Heart right ventricle (tissue), 16 donors: Measurements from ENCODE around the gene SLC7A9. TPM values are rescaled to one million over a fixed set of nuclear protein-coding genes. Genes with fewer than 3 reads are reported as not detected.

ENCODE experiments used
- ATAC-seq, 8 donors: fragments of 200-7000 bp; cut with Tn5 transposase; one replicate each; pipeline ENCODE4 v1.9.1; 2020; ENCODE audit warnings: mild to moderate bottlenecking in 8 of 8, moderate library complexity in 8 of 8, moderate number of reproducible peaks in 1 of 8
- DNase-seq, 2 donors: peaks; one replicate each; pipeline ENCODE4 v3.0.0-alpha.2; 2020
- H3K27ac ChIP-seq, 10 donors: fragments of 200-600 bp; sonication (generic) in 2 of 10; one replicate each; pipeline versions ENCODE4 v1.5.0 to v1.8.0; 2020 to 2022; ENCODE audit warnings: mild to moderate bottlenecking in 3 of 10
- H3K27me3 ChIP-seq, 7 donors: fragments of 200-600 bp; one replicate each; pipeline ENCODE4 v1.8.0; 2021 to 2022; ENCODE audit warnings: mild to moderate bottlenecking in 2 of 7
- H3K36me3 ChIP-seq, 9 donors: fragments of 200-600 bp; sonication (generic) in 1 of 9; one replicate each; pipeline versions ENCODE4 v1.5.0 to v1.8.0; 2020 to 2022; ENCODE audit warnings: mild to moderate bottlenecking in 2 of 9
- H3K4me1 ChIP-seq, 9 donors: fragments of 200-600 bp; sonication (generic) in 1 of 9; one replicate each; pipeline versions ENCODE4 v1.5.0 to v1.8.0; 2020 to 2022; ENCODE audit warnings: mild to moderate bottlenecking in 4 of 9
- H3K4me3 ChIP-seq, 10 donors: fragments of 200-600 bp; sonication (generic) in 2 of 10; one replicate each; pipeline versions ENCODE4 v1.5.0 to v1.8.0; 2020 to 2022; ENCODE audit warnings: mild to moderate bottlenecking in 7 of 10, moderate library complexity in 2 of 10
- H3K9me3 ChIP-seq, 11 donors: fragments of 200-600 bp in 10 of 11; sonication (generic) in 2 of 11; one replicate each; pipeline versions ENCODE4 v1.5.0 to v1.8.0; 2013 to 2022; ENCODE audit warnings: mild to moderate bottlenecking in 2 of 11, control low read depth in 1 of 11, moderate library complexity in 1 of 11
- CTCF ChIP-seq, 9 donors: fragments of 200-600 bp; sonication (generic) in 2 of 9; IDR thresholded peaks; one replicate each; pipeline versions ENCODE4 v1.5.0 to v1.8.0; 2021 to 2022; ENCODE audit warnings: antibody characterized with exemption in 9 of 9, mild to moderate bottlenecking in 5 of 9, moderate library complexity in 1 of 9
- WGBS, 2 donors: extraction: QIAGEN DNeasy Blood & Tissue Kit; methylation state at CpG; one replicate each; pipeline ENCODE4 v1.1.7; 2013; ENCODE audit warnings: inconsistent platforms in 1 of 2; 5-methylcytosine and 5-hydroxymethylcytosine counted together
- intact Hi-C, 10 donors: fragments of 100-400 bp; cut with DNase I; formaldehyde crosslinking; loops; one replicate each; pipeline versions ENCODE4 v1.11.1 to v1.14.2; 2022
- polyA plus RNA-seq, 2 donors: library from polyadenylated mRNA; stranded (reverse); fragments of 200-250 nt; gene quantifications; one replicate each; pipeline ENCODE4 v1.2.3, GENCODE V29; 2013
- total RNA-seq, 10 donors: library from RNA; stranded (reverse); fragmentation: NEBNext Ultra II Directional in 3 of 10; extraction: Animal tissue kit (Norgen Biotek cat#: 25700) in 3 of 10; gene quantifications; one replicate each; pipeline versions ENCODE4 v1.2.1 to v1.2.4, GENCODE V29; 2021 to 2023
- donor health status: Arrhythmogenic right ventricular cardiomyopathy.
- donor health status: ischemic (EF 13 %, LVEDD 7.1; RV severe dilation, severe dysfunction).
- donor health status: healthy with polysubstance abuse.
- donor health status: DM: no; HTN: yes; CAD: no.
- donor health status: DM: no; HTN: no; CAD: no.
- donor health status: ischemic (EF 25% LVEDD 6.9; RV normal size, moderate dysfunction).
- donor health status: ischemic (EF 25% LVEDD 5.7; RV mildly dilated, moderate dysfunction).
- donor health status: healthy.
- donor health status: DM: yes; HTN: yes; CAD: no.
- donor health status: Ischemic cardiomyopathy.
- donor health status: ischemic (EF 35%, LVEDD 5.7; RV mildly dilated, moderate dysfunction).
- donor health status: nonischemic (EF 11% LVEDD 7.7; RV severe dilation, severe dysfunction).
- donor health status: DM: yes; HTN: yes; CAD: no.
- donor health status: PGD.
- donor health status: ischemic (EF 29% LVEDD 5.4; RV normal size, mild dysfunction).
- donor health status: nonischemic (EF 23%, LVEDD 6.1; RV moderate dilation, normal function).

Gene SLC7A9
- total and polyA plus RNA-seq, 12 donors, result 0.12 to 0.24 TPM; not detected in 10

GRCh38 chr19:32878988-32879387 is 9.4 kb upstream of the SLC7A9 start:
- DNase-seq, result no peak
- intact Hi-C loops, result no loop called here
- Histone ChIP-seq H3K27ac (no peak overlapping the region), H3K4me3 (no peak overlapping the region), H3K27me3 (no peaks in the 10 kb centered on the region), H3K9me3 (no peaks in the 10 kb centered on the region), H3K36me3 (peaks cover 0 to 55% (median 0%) of the 10 kb centered on the region in 9 donors), H3K4me1 (no peaks in the 10 kb centered on the region)
- no peak for ATAC-seq
- TF ChIP-seq CTCF (IDR thresholded peaks at IDR 0.05), result no peak
- WGBS, 2 donors, result 96 to 97% methylated on average over 12 of the region's 12 CpGs

DNA sequence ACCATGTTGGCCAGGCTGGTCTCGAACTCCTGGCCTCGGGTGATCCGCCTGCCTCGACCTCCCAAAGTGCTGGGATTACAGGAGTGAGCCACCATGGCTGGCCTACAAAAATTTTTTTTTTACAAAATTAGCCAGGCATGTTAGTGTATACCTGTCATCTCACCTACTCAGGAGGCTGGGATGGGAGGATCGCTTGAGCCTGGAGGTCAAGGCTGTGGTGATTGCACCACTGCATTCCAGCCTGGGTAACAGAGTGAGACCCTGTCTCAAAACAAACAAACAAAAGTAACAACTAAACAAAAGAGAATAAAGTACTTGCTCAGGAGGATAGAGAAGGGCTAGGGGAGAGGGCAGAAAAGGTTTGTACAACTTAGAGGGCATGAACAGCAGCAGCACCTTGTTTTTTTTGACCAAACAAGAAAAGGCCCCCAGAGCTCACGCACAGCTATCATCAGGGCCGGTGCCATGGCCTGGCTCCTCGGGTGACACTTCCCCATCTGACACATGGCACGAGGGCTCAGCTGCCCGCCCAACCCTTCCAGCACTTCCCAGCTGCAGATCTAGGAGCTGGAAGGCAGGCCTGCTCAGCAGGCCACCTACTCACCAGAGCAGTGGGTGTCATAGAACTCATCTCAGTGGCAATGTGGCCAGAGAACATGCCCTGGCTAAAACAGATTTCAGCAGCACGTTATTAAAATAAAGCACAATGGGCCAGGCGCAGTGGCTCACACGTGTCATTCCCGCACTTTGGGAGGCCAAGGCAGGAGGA is 8.6 kb upstream of the SLC7A9 start:
- 95 to 96% methylated on average over 14 of the region's 14 CpGs for WGBS, 2 donors
- intact Hi-C loops, result no loop called here
- Histone ChIP-seq H3K9me3 (no peaks in the 10 kb centered on the region), H3K27me3 (no peaks in the 10 kb centered on the region), H3K36me3 (peaks cover 0 to 49% (median 0%) of the 10 kb centered on the region in 9 donors), H3K4me1 (no peaks in the 10 kb centered on the region), H3K27ac (no peak overlapping the region), H3K4me3 (no peak overlapping the region)
- no peak for ATAC-seq
- DNase-seq, result no peak
- TF ChIP-seq CTCF (IDR thresholded peaks at IDR 0.05), result no peak

GRCh38 chr19:32877323-32877912 is 7.9 kb upstream of the SLC7A9 start:
- ATAC-seq, result no peak
- intact Hi-C loops, result no loop called here
- no peak for DNase-seq
- TF ChIP-seq CTCF (IDR thresholded peaks at IDR 0.05), result no peak
- Histone ChIP-seq H3K4me3 (no peak overlapping the region), H3K27me3 (no peaks in the 10 kb centered on the region), H3K9me3 (no peaks in the 10 kb centered on the region), H3K36me3 (peaks cover 0 to 44% (median 0%) of the 10 kb centered on the region in 9 donors), H3K4me1 (no peaks in the 10 kb centered on the region), H3K27ac (no peak overlapping the region)
- 92 to 93% methylated on average over 9 of the region's 9 CpGs for WGBS, 2 donors

GRCh38 chr19:32876919-32877285 is 7.3 kb upstream of the SLC7A9 start:
- intact Hi-C loops, result no loop called here
- H3K27me3 ChIP-seq, result no peaks in the 10 kb centered on the region
- no peaks in the 10 kb centered on the region for H3K4me1 ChIP-seq
- TF ChIP-seq CTCF (IDR thresholded peaks at IDR 0.05), result no peak
- H3K36me3 ChIP-seq, result peaks cover 0 to 42% (median 0%) of the 10 kb centered on the region in 9 donors
- H3K27ac ChIP-seq, result no peak overlapping the region
- no peaks in the 10 kb centered on the region for H3K9me3 ChIP-seq
- ATAC-seq (no peak), DNase-seq (no peak)
- WGBS, 2 donors, result 81 to 85% methylated on average over 12 of the region's 12 CpGs
- no peak overlapping the region for H3K4me3 ChIP-seq
